Fibroblast of lung (primary cell): ENCODE measurements around the gene PDE11A. TPM values are rescaled to one million over a fixed set of nuclear protein-coding genes. Genes with fewer than 3 reads are reported as not detected.

ENCODE experiments used
- DNase-seq, 2 donors: peaks; one replicate each; pipeline versions ENCODE4 v3.0.0 to v3.0.0-alpha.2; 2010; ENCODE audit warnings: low read depth in 2 of 2
- H2AFZ ChIP-seq: 2 replicates; pipeline ENCODE4 v1.5.1; 2012; ENCODE audit warnings: low read length, control low read depth, inconsistent platforms
- H3K27ac ChIP-seq: 2 replicates; pipeline ENCODE4 v1.5.1; 2011; ENCODE audit warnings: low read length, control low read depth; ENCODE audit not compliant: insufficient read depth
- H3K27me3 ChIP-seq: 2 replicates; pipeline ENCODE4 v1.5.1; 2011; ENCODE audit warnings: mild to moderate bottlenecking, low read length; ENCODE audit not compliant: control insufficient read depth, insufficient read depth
- H3K36me3 ChIP-seq: 2 replicates; pipeline ENCODE4 v1.5.1; 2011; ENCODE audit warnings: low read length; ENCODE audit not compliant: control insufficient read depth, insufficient read depth
- H3K4me1 ChIP-seq: 2 replicates; pipeline ENCODE4 v1.5.1; 2011; ENCODE audit warnings: low read length; ENCODE audit not compliant: control insufficient read depth, insufficient read depth; ENCODE audit errors: extremely low read depth
- H3K4me2 ChIP-seq: 2 replicates; pipeline ENCODE4 v1.5.1; 2011; ENCODE audit warnings: low read length, control low read depth; ENCODE audit not compliant: insufficient read depth; ENCODE audit errors: extremely low read depth
- H3K4me3 ChIP-seq, 4 experiments: fragments of 200-600 bp in 1 of 4; sonication (generic) in 1 of 4; replicated peaks in 1 of 4; 2 replicates each; pipeline ENCODE4 v1.5.1; 2011 to 2016; ENCODE audit warnings: low read length in 4 of 4, low read depth in 3 of 4, mild to moderate bottlenecking in 3 of 4, control low read depth in 2 of 4, inconsistent platforms in 1 of 4, mixed read lengths in 1 of 4; ENCODE audit not compliant: insufficient read depth in 1 of 4; ENCODE audit errors: control extremely low read depth in 1 of 4
- H3K79me2 ChIP-seq: 2 replicates; pipeline ENCODE4 v1.5.1; 2012; ENCODE audit warnings: mild to moderate bottlenecking, low read length, inconsistent platforms; ENCODE audit not compliant: control insufficient read depth, insufficient read depth
- H3K9ac ChIP-seq: 2 replicates; pipeline ENCODE4 v1.5.1; 2011; ENCODE audit warnings: mild to moderate bottlenecking, low read length, control low read depth; ENCODE audit not compliant: insufficient read depth
- H3K9me3 ChIP-seq: 2 replicates; pipeline ENCODE4 v1.5.1; 2012; ENCODE audit warnings: low read depth, low read length; ENCODE audit not compliant: control insufficient read depth, insufficient read depth
- H4K20me1 ChIP-seq: 2 replicates; pipeline ENCODE4 v1.5.1; 2011; ENCODE audit warnings: low read length; ENCODE audit not compliant: control insufficient read depth, insufficient read depth; ENCODE audit errors: extremely low read depth
- CTCF ChIP-seq, 2 donors: IDR thresholded peaks in 1 of 2; conservative IDR thresholded peaks in 1 of 2; 1 replicate in 1 of 2; 2 replicates in 1 of 2; pipeline ENCODE4 v1.5.1; 2011 to 2012; ENCODE audit warnings: low read length in 2 of 2, control low read depth in 1 of 2, inconsistent platforms in 1 of 2, low read depth in 1 of 2, mild to moderate bottlenecking in 1 of 2
- EZH2 ChIP-seq: IDR thresholded peaks from 2 replicates; pipeline ENCODE4 v1.5.1; 2012; ENCODE audit warnings: low read length, control low read depth, mild to moderate bottlenecking; ENCODE audit errors: missing control alignments
- polyA plus RNA-seq, 2 donors: library from polyadenylated mRNA; depleted of rRNA in 1 of 2; stranded (reverse) in 1 of 2; unstranded in 1 of 2; fragments of >200 nt; gene quantifications; 2 replicates each; pipeline ENCODE4 v1.2.1, GENCODE V29; 2011 to 2012; ENCODE audit warnings: missing spikeins in 1 of 2
- total RNA-seq: library from RNA; depleted of rRNA; stranded (reverse); fragments of >200 nt; gene quantifications from 2 replicates; pipeline ENCODE4 v1.2.1, GENCODE V29; 2014

The PDE11A gene
- total and polyA plus RNA-seq, 2 donors (not counting 1 experiment from before 2014, with no cell fraction given): 0.03 to 0.33 TPM

GRCh38 chr2:177908182-177908581 is 164.4 kb downstream of the PDE11A start:
- Histone ChIP-seq H3K27ac (no peak overlapping the region), H3K36me3 (no peaks in the 10 kb centered on the region), H3K9me3 (no peaks in the 10 kb centered on the region), H3K9ac (no peak overlapping the region), H3K4me1 (no peaks in the 10 kb centered on the region), H2AFZ (no peak overlapping the region), H3K79me2 (no peaks in the 10 kb centered on the region), H3K4me2 (no peak overlapping the region), H3K27me3 (no peaks in the 10 kb centered on the region), H3K4me3 (no peak overlapping the region), H4K20me1 (no peaks in the 10 kb centered on the region)
- no peak for TF ChIP-seq EZH2
- TF ChIP-seq CTCF (conservative IDR thresholded peaks at IDR 0.05 in 1 of 2, IDR thresholded peaks at IDR 0.05 in 1 of 2; ENCODE audit: low read depth in 1 of 2, low read length in 2 of 2): no peak
- DNase-seq: peak in 1 of 2 donors; percentile 12

GRCh38 chr2:177906041-177906718 is 166.4 kb downstream of the PDE11A start:
- H3K36me3 ChIP-seq: no peaks in the 10 kb centered on the region
- H3K79me2 ChIP-seq: no peaks in the 10 kb centered on the region
- H3K27ac ChIP-seq: no peak overlapping the region
- no peaks in the 10 kb centered on the region for H4K20me1 ChIP-seq
- H3K9me3 ChIP-seq: no peaks in the 10 kb centered on the region
- no peak overlapping the region for H3K4me3 ChIP-seq
- no peaks in the 10 kb centered on the region for H3K4me1 ChIP-seq
- no peak overlapping the region for H3K9ac ChIP-seq
- H3K4me2 ChIP-seq: no peak overlapping the region
- DNase-seq: peak; percentile 33 to 43
- no peak overlapping the region for H2AFZ ChIP-seq
- TF ChIP-seq CTCF (conservative IDR thresholded peaks at IDR 0.05 in 1 of 2, IDR thresholded peaks at IDR 0.05 in 1 of 2; ENCODE audit: low read depth in 1 of 2, low read length in 2 of 2): peak; percentile 86 to 87
- no peak for TF ChIP-seq EZH2
- no peaks in the 10 kb centered on the region for H3K27me3 ChIP-seq

GRCh38 chr2:177905640-177906039 is 166.9 kb downstream of the PDE11A start:
- DNase-seq: no peak
- H3K79me2 ChIP-seq: no peaks in the 10 kb centered on the region
- no peak for TF ChIP-seq CTCF (conservative IDR thresholded peaks at IDR 0.05 in 1 of 2, IDR thresholded peaks at IDR 0.05 in 1 of 2; ENCODE audit: low read depth in 1 of 2, low read length in 2 of 2)
- TF ChIP-seq EZH2: no peak
- no peak overlapping the region for H2AFZ ChIP-seq
- no peak overlapping the region for H3K4me2 ChIP-seq
- no peak overlapping the region for H3K9ac ChIP-seq
- no peaks in the 10 kb centered on the region for H3K27me3 ChIP-seq
- H3K9me3 ChIP-seq: no peaks in the 10 kb centered on the region
- no peak overlapping the region for H3K27ac ChIP-seq
- no peak overlapping the region for H3K4me3 ChIP-seq
- H4K20me1 ChIP-seq: no peaks in the 10 kb centered on the region
- no peaks in the 10 kb centered on the region for H3K36me3 ChIP-seq
- H3K4me1 ChIP-seq: no peaks in the 10 kb centered on the region
